Measurements from ENCODE around the gene ZNF385C.

ZNF385C gene

GRCh38 chr17:42124256-42124655, 26.0 kb upstream of the ZNF385C start:
- DNase-seq, result no peak

DNA sequence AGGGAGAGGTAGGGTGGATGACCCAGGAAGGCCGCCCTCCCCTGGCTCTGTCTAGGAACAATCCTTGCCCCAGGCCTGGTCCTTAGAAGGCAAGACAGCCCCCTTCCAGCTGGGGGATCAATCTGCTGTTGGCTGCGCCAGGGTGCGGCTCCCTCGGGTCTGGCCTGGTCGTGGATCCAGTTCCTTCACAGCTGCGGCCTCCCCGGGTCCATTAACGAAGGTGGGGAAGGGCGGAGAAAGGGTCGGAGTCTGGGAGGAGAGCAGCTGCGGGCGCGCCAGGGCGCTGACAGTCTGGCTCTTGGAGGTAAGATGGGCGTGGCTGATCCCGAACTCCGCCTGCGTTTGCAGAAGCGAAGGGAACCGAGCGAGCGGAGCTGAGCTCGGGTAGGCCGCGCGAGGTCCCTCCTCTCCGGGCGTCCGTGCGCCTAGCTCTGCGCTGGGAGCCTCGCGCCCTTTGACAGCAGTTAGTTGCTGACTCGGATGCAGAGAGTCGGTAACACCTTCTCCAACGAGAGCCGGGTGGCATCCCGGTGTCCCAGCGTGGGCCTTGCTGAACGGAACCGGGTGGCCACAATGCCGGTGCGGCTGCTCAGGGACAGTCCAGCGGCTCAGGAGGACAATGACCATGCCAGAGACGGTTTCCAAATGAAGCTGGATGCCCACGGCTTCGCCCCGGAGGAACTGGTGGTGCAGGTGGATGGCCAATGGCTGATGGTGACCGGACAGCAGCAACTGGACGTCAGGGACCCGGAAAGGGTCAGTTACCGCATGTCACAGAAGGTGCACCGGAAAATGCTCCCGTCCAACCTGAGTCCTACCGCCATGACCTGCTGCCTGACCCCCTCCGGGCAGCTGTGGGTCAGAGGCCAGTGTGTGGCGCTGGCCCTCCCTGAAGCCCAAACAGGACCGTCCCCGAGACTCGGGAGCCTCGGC, 24.4 kb upstream of the ZNF385C start, which contains the start of gene HSPB9:
TSS of gene HSPB9 (plus strand) at position 434 of the 933 bp plus-strand sequence. CDS start at position 481, 47 bp downstream.
- peak; percentile 80 for DNase-seq

GRCh38 chr17:42120770-42121769, 22.8 kb upstream of the ZNF385C start, which contains the start of gene KAT2A:
Gene KAT2A, minus strand, starts transcription at chr17:42121367. Its CDS starts 63 bp downstream, at chr17:42121304.
- peak; percentile 79 for DNase-seq

DNA sequence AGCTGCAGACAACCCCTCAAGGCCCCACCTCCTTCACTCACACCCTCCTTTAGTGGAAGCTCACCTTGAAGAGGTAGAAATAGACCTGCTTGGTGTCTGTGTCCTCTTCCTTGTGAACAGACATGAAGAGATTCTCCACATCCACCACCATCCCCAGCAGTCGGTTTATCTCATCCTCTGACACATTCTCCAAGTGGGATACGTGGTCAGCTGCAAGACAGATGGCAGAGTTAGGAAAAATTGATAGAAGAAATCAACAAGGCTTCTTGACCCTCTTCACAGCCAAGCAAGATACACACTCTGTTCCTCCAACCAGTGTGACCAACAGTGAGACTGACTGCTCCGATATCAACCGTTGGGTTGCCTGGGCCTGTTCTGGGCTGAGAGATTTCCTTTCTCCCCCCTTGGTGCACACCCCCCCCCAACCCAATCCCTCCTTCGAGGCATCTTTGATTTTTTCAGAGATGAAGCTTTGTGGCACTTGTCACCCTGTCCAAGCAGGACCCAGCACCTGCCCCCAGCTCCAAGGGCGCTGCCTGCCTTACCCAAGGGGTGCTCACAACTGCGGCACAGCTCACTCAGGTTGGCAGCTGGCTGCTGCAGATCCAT, 22.0 kb upstream of the ZNF385C start:
- no peak for DNase-seq

GRCh38 chr17:42119301-42119700, 21.0 kb upstream of the ZNF385C start:
- DNase-seq, result no peak

DNA sequence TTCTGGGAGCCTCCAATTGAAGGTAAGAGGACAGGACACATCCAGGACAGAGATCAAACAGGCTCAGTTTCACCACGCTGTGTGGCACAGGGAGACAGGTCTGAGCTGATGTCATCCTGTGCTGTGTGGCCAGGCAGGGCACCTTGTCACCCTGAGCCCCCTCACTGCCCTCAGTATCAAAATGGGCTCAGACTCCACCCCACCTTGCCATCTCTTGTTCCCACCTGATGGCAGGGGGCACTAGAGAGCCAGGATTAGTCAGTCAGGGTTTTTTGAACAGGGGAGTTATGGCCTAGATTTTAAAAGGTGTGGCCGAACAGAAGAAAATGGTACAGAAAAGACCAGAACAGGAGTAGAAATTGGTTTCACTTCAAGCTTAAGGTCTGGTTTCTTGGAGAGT, 20.3 kb upstream of the ZNF385C start:
- peak; percentile 47 for DNase-seq

GRCh38 chr17:42118126-42118510, 19.8 kb upstream of the ZNF385C start:
- DNase-seq, result no peak

- no peak for DNase-seq
These were observed 19.3 kb upstream of the ZNF385C start for GRCh38 chr17:42117397-42118125.

DNA sequence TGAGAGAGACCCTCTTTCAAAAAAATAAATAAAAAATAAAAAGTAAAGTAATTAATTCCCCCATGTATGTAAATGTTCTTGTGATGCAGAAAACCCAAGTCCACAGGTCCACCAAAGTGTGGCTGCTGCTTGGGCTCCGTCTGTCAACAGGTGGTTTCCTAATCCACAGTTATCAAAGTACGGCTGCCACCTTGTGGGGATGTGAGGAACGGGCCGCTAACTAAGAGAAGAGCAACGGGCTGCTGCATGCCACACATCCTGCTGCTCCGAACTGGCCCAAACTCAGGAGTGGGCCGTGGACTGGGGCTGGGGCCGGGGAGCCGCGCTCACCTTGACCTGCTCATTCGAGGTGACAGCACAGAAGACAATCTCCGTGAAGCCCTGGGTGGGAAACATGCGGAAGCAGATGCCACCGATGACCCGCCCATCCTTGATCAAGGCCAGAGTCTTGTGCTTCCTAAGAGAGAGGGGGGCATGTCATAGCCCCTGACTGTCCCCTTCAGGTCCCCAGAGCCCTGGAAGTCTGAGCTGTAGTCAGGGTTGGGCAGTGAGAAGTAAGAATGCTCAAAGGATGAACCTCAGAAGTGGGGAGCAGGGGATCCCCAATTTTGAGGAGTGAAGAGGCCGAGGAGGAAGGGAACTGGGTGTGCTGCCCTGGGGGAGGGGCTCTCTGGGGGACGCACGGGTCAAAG, 18.6 kb upstream of the ZNF385C start:
- peak; percentile 78 for DNase-seq

DNA sequence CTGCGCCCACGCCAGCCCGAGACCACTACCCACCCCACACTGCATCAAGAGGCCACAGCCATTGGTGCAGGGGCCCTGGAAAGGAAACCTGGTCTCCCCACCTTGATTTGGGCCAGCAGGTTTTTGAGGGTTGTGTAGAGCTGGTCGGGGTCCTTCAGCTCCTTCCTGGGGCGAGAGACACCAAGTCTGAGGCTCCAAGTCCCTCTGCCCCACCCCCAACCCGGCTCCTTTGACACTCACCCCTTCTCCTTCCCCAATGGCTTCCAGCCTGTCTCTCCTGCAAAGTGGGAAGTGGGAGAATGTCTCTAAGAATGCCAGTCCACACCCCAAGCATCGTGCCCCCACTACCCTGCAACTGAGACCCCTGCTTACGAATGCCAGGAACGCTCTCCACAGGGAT, 15.8 kb upstream of the ZNF385C start:
- DNase-seq, result no peak

DNA sequence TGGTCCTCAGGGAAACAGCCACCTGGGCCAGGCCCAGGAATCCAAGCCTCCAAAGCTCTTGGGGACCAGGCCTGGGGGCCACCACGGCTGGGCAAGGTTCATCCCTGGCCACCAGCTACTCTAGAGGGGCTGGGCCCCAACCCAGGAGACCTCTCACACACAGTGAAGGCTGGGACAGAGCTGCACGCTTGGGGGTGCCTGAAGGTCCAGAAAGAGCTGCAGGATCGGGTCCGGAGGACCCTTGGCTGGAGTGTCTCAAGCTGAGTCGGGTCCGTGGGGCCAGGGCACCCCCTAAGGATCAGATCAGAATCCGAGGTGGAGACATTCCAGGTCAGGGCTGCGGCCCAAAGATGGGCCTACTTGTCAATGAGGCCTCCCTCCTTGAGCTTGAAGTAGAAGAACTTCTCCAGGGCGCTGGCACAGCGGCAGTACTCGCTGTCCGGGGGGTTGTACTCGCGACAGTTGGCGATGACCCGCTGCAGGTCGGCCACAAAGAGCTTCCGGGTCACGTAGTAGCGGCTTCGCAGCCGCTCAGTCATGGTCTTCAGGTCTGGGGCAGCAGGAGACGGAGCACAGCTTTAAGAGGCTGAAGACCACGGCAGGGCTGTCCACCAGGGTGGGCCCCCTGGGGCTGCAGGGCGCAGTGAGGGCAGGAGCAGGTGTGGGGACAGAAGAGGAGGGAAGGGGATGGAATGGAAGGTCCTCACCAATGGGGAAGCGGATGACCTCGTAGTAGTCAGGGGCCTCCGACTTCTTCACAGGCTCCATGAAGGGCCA, 15.2 kb upstream of the ZNF385C start:
- DNase-seq, result no peak

- DNase-seq, result peak; percentile 91
These were observed 14.4 kb upstream of the ZNF385C start, which contains the start of gene DHX58 for GRCh38 chr17:42112552-42113176. Gene DHX58, minus strand, starts transcription at chr17:42112714. Its CDS starts 822 bp downstream, at chr17:42111892.

GRCh38 chr17:42111871-42112551, 13.7 kb upstream of the ZNF385C start:
- peak; percentile 38 for DNase-seq

DNA sequence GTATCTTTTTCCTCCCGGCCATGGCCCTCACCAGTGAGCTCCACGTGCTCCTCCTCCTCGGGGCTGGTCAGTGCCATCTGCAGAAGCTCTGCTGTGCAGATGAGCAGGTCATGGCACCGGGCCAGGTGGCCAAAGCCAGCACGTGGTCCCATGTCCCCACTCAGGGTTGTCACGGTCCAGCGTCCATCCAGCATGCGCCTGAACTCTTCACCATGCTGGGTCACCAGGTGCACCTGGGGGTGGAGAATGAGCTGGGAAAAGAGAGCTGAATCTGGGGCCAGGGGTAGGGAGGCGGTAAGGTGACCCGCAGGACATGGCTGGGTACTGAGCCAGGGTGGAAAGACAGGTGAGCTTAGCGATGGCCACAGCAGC, 13.0 kb upstream of the ZNF385C start:
- no peak for DNase-seq

GRCh38 chr17:42110301-42111264, 12.3 kb upstream of the ZNF385C start:
- DNase-seq, result no peak

- no peak for DNase-seq
These were observed 10.8 kb upstream of the ZNF385C start for GRCh38 chr17:42109086-42109485.

- DNase-seq, result peak; percentile 69
These were observed 9.6 kb upstream of the ZNF385C start for GRCh38 chr17:42107597-42108576.

Measured in NCI-H510A treated with DMSO at 0.1 percent for 48 hours (cell line).